K562 (cell line): Measurements from ENCODE around the gene CHMP2A. TPM values are rescaled to one million over a fixed set of nuclear protein-coding genes. Genes with fewer than 3 reads are reported as not detected.

ENCODE experiments used
- ARID1B ChIP-seq: fragments of 450-650 bp; IDR thresholded peaks from 2 replicates; pipeline ENCODE4 v1.6.1; 2016; ENCODE audit warnings: antibody characterized with exemption, mild to moderate bottlenecking, inconsistent platforms
- ATF6 ChIP-seq: sonication (generic); formaldehyde crosslinking; IDR thresholded peaks from 2 replicates; pipeline ENCODE4 v1.4.0; 2020; ENCODE audit warnings: mild to moderate bottlenecking, missing genetic modification reagents
- ELF4 ChIP-seq: fragments of 450-650 bp; formaldehyde crosslinking; IDR thresholded peaks from 2 replicates; pipeline ENCODE4 v1.4.0; 2022; ENCODE audit warnings: missing genetic modification characterization
- ESRRA ChIP-seq: fragments of 450-650 bp; IDR thresholded peaks from 2 replicates; pipeline ENCODE4 v1.6.1; 2014; ENCODE audit warnings: low read depth, mild to moderate bottlenecking, moderate library complexity, borderline replicate concordance
- FOXP1 ChIP-seq: sonication (generic); formaldehyde crosslinking; IDR thresholded peaks from 2 replicates; pipeline ENCODE4 v1.8.0; 2022; ENCODE audit warnings: mild to moderate bottlenecking, missing genetic modification reagents
- GABPA ChIP-seq: fragments of 200-800 bp; sonication (Bioruptor generic); conservative IDR thresholded peaks from 2 replicates; pipeline ENCODE4 v1.6.1; 2016; ENCODE audit warnings: low read depth, missing genetic modification characterization, missing compliant biosample characterization
- GABPB1 ChIP-seq: sonication (generic); formaldehyde crosslinking; IDR thresholded peaks from 2 replicates; pipeline ENCODE4 v1.8.0; 2022; ENCODE audit warnings: mild to moderate bottlenecking, missing genetic modification reagents
- HMGN3 ChIP-seq: IDR thresholded peaks from 2 replicates; pipeline ENCODE4 v1.6.1; 2011; ENCODE audit warnings: borderline replicate concordance, low read depth, mild to moderate bottlenecking, mixed read lengths, low read length; ENCODE audit not compliant: insufficient read length; ENCODE audit errors: extremely low read depth
- KLF16 ChIP-seq: IDR thresholded peaks from 2 replicates; pipeline ENCODE4 v1.6.1; 2016; ENCODE audit warnings: antibody characterized with exemption
- MAZ ChIP-seq, 2 experiments: fragments of 450-650 bp in 1 of 2; sonication (generic) in 1 of 2; formaldehyde crosslinking; IDR thresholded peaks in 1 of 2; conservative IDR thresholded peaks in 1 of 2; 2 replicates each; pipeline versions ENCODE4 v1.4.0 to v1.5.0; 2020; ENCODE audit warnings: mild to moderate bottlenecking in 1 of 2, missing genetic modification reagents in 1 of 2
- MYC ChIP-seq, 2 experiments: fragments of 250-450 bp in 1 of 2; sonication (Bioruptor Pico) in 1 of 2; IDR thresholded peaks; 2 replicates each; pipeline versions ENCODE4 v1.5.1 to v1.6.1; 2012 to 2021; ENCODE audit warnings: low read depth in 2 of 2, borderline replicate concordance in 1 of 2, improper control_type of control experiment in 1 of 2, low read length in 1 of 2, mild to moderate bottlenecking in 1 of 2, moderate library complexity in 1 of 2
- NFE2L1 ChIP-seq: fragments of 450-650 bp; IDR thresholded peaks from 2 replicates; pipeline ENCODE4 v1.6.1; 2016; ENCODE audit warnings: missing genetic modification characterization, low read depth, mild to moderate bottlenecking, missing compliant biosample characterization, moderate library complexity, borderline replicate concordance
- NFYB ChIP-seq: IDR thresholded peaks from 2 replicates; pipeline ENCODE4 v1.6.1; 2011; ENCODE audit warnings: mild to moderate bottlenecking, moderate library complexity; ENCODE audit not compliant: insufficient read length; ENCODE audit errors: extremely low read depth
- NONO ChIP-seq, 2 experiments: fragments of 200-400 bp in 1 of 2; fragments of 450-650 bp in 1 of 2; formaldehyde crosslinking in 1 of 2; IDR thresholded peaks; 2 replicates each; pipeline ENCODE4 v1.6.1; 2017; ENCODE audit warnings: low read depth in 2 of 2, mild to moderate bottlenecking in 2 of 2, moderate library complexity in 2 of 2, low read length in 1 of 2
- PRPF4 ChIP-seq: fragments of 200-400 bp; formaldehyde crosslinking; IDR thresholded peaks from one replicate; pipeline ENCODE4 v1.6.1; 2017; ENCODE audit warnings: low read length, low read depth, mild to moderate bottlenecking; ENCODE audit not compliant: insufficient read depth, poor library complexity, severe bottlenecking
- PTRF ChIP-seq: fragments of 450-650 bp; IDR thresholded peaks from 2 replicates; pipeline ENCODE4 v1.6.1; 2016; ENCODE audit warnings: mild to moderate bottlenecking, missing genetic modification characterization, missing compliant biosample characterization
- RBFOX2 ChIP-seq: fragments of 200-400 bp; formaldehyde crosslinking; IDR thresholded peaks from 2 replicates; pipeline ENCODE4 v1.6.1; 2017; ENCODE audit warnings: low read depth, mild to moderate bottlenecking, low read length, moderate library complexity
- SIN3B ChIP-seq: fragments of 450-650 bp; IDR thresholded peaks from 2 replicates; pipeline ENCODE4 v1.6.1; 2017; ENCODE audit warnings: low read depth, mild to moderate bottlenecking, moderate library complexity
- SRF ChIP-seq, 2 experiments: fragments of 250-450, 450-650 bp in 1 of 2; sonication (Bioruptor Pico) in 1 of 2; sonication (generic) in 1 of 2; formaldehyde crosslinking; IDR thresholded peaks; 2 replicates each; pipeline versions ENCODE4 v1.5.0 to v1.5.1; 2020 to 2022; ENCODE audit warnings: mild to moderate bottlenecking in 1 of 2, missing genetic modification reagents in 1 of 2
- SRSF7 ChIP-seq: fragments of 200-400 bp; formaldehyde crosslinking; optimal IDR thresholded peaks from 2 replicates; pipeline ENCODE3; 2017; ENCODE audit warnings: mild to moderate bottlenecking, low read depth, low read length
- ZBTB1 ChIP-seq: sonication (generic); formaldehyde crosslinking; IDR thresholded peaks from 2 replicates; pipeline ENCODE4 v1.8.1; 2023; ENCODE audit warnings: missing genetic modification reagents, low read depth, mild to moderate bottlenecking, borderline replicate concordance
- ZBTB17 ChIP-seq: fragments of 450-650 bp; formaldehyde crosslinking; IDR thresholded peaks from 2 replicates; pipeline ENCODE4 v1.4.0; 2020; ENCODE audit warnings: mild to moderate bottlenecking
- ZNF212 ChIP-seq: fragments of 450-650 bp; formaldehyde crosslinking; IDR thresholded peaks from 2 replicates; pipeline ENCODE4 v1.4.0; 2020; ENCODE audit warnings: mild to moderate bottlenecking
- ZNF311 ChIP-seq: fragments of 250-450 bp; sonication (Bioruptor Pico); IDR thresholded peaks from 2 replicates; pipeline ENCODE4 v1.4.0; 2020; ENCODE audit warnings: mild to moderate bottlenecking, moderate library complexity
- ZNF324 ChIP-seq: fragments of 250-450 bp; sonication (Bioruptor Pico); IDR thresholded peaks from 2 replicates; pipeline ENCODE4 v1.4.0; 2020; ENCODE audit warnings: mild to moderate bottlenecking
- ZNF384 ChIP-seq: IDR thresholded peaks from 2 replicates; pipeline ENCODE4 v1.6.1; 2012; ENCODE audit warnings: low read depth, low read length, improper control_type of control experiment
- polyA plus RNA-seq, 8 experiments: library from polyadenylated mRNA; depleted of rRNA in 4 of 8; stranded (reverse) in 5 of 8; unstranded in 3 of 8; fragments of >200 nt; fragmentation: Nextera tagmentation in 2 of 8; fragmentation: Illumina TruSeq in 1 of 8; extraction: Ambion mirVana in 2 of 8; extraction: Trizol in 1 of 8; gene quantifications; 2 replicates each; pipeline versions ENCODE4 v1.2.1 to v1.2.3, GENCODE V29; 2011 to 2014; ENCODE audit warnings: inconsistent platforms in 1 of 8, missing spikeins in 1 of 8
- total RNA-seq, 7 experiments: library from RNA; depleted of rRNA in 6 of 7; stranded (reverse); fragments of >200 nt in 6 of 7; fragmentation: Illumina TruSeq in 2 of 7; extraction: Trizol in 2 of 7; gene quantifications; 2 replicates each; pipeline versions ENCODE4 v1.2.1 to v1.2.3, GENCODE V29; 2011 to 2021; ENCODE audit warnings: low replicate concordance in 1 of 7

The CHMP2A gene
- total and polyA plus RNA-seq, 9 of the 15 experiments (the other 6 are each of a cell fraction or from before 2014, with no cell fraction given): 57.6 to 159 (median 87.2) TPM

GRCh38 chr19:58558623-58559274, 3.8 kb upstream of the CHMP2A start (continued):
- TF ChIP-seq ESRRA: 0 out of 2 replicates have a peak, but pooled peaks have one; percentile 12
- no peak for TF ChIP-seq NFE2L1 (tag)
- TF ChIP-seq SRSF7: no peak
- TF ChIP-seq PRPF4: peak; percentile 55
- TF ChIP-seq SIN3B: peak; percentile 48; the same call in 1 of the 2 replicates
- TF ChIP-seq ZNF311 (CRISPR knock-in tag): no peak
- TF ChIP-seq ZNF324 (CRISPR knock-in tag): peak; percentile 72
- TF ChIP-seq RBFOX2: peak; percentile 95
- no peak for TF ChIP-seq PTRF
- TF ChIP-seq MAZ (CRISPR knock-in tag; conservative IDR thresholded peaks at IDR 0.05 in 1 of 2, IDR thresholded peaks at IDR 0.05 in 1 of 2): peak; percentile 52 to 74; a peak in 3 of 4 replicates
- no peak for TF ChIP-seq MYC (IDR thresholded peaks at IDR 0.05; ENCODE audit: low read depth, low read length)
- no peak for TF ChIP-seq MYC (CRISPR knock-in tag; IDR thresholded peaks at IDR 0.05; ENCODE audit: borderline replicate concordance, low read depth)
- TF ChIP-seq ZNF384: no peak
- TF ChIP-seq NFYB: no peak
- 0 out of 2 replicates have a peak, but pooled peaks have one; percentile 64 for TF ChIP-seq ZBTB1 (CRISPR knock-in tag)
- peak; percentile 43 for TF ChIP-seq HMGN3
- no peak for TF ChIP-seq ARID1B
- TF ChIP-seq KLF16: no peak
- TF ChIP-seq SRF (CRISPR knock-in tag; IDR thresholded peaks at IDR 0.05): peak in 1 of 2 experiments; percentile 85; a peak in 1 of 4 replicates
- TF ChIP-seq FOXP1 (CRISPR knock-in tag): peak; percentile 93; the same call in 1 of the 2 replicates
- peak; percentile 95 for TF ChIP-seq GABPB1
- 0 out of 2 replicates have a peak, but pooled peaks have one; percentile 42 for TF ChIP-seq ZNF212 (CRISPR knock-in tag)
- peak; percentile 95 for TF ChIP-seq GABPA
- TF ChIP-seq ELF4 (CRISPR knock-in tag): peak; percentile 78; the same call in 1 of the 2 replicates
- TF ChIP-seq NONO (IDR thresholded peaks at IDR 0.05; ENCODE audit: low read depth in 2 of 2, low read length in 1 of 2): 0 out of 4 replicates have a peak, but pooled peaks of 1 of the 2 experiments have one; percentile 23
- TF ChIP-seq ZBTB17: peak; percentile 22; the same call in 1 of the 2 replicates
- no peak for TF ChIP-seq ATF6 (CRISPR knock-in tag)
